Measurements from ENCODE around the gene CYYR1. TPM values are rescaled to one million over a fixed set of nuclear protein-coding genes. Genes with fewer than 3 reads are reported as not detected.

The CYYR1 gene
- total RNA-seq, 1 experiment from 2014 or later = 13.6 TPM

GRCh38 chr21:26563856-26564503, 9.1 kb downstream of the CYYR1 start:
- peaks cover 0 to 5% of the 10 kb centered on the region in 2 experiments; a peak in 2 of 4 replicates for H3K4me1 Mint-ChIP-seq
- H3T11ph ChIP-seq (ENCODE audit: low read length) = no peak overlapping the region
- H3K27me3 ChIP-seq (ENCODE audit: insufficient read depth, low read length) = no peaks in the 10 kb centered on the region
- no peaks in the 10 kb centered on the region for H3K4me1 ChIP-seq (ENCODE audit: insufficient read depth, low read length)
- no peak overlapping the region for H2BK12ac ChIP-seq (ENCODE audit: insufficient read length, low read depth, low read length)
- no peak overlapping the region for H2BK120ac ChIP-seq (ENCODE audit: low read depth, low read length, poor library complexity, severe bottlenecking)
- no peaks in the 10 kb centered on the region for H3K23me2 ChIP-seq (ENCODE audit: insufficient read length, low read depth, low read length, poor library complexity, severe bottlenecking)
- no peaks in the 10 kb centered on the region for H3K9me3 ChIP-seq (ENCODE audit: control insufficient read depth, low read depth, low read length)
- H3K27me3 Mint-ChIP-seq (ENCODE audit: low read depth) = no peaks in the 10 kb centered on the region
- no peak overlapping the region for H3K27ac Mint-ChIP-seq
- H2BK5ac ChIP-seq (ENCODE audit: insufficient read length, low read length) = no peak overlapping the region
- no peak overlapping the region for H2AK5ac ChIP-seq (ENCODE audit: insufficient read length, low read length)
- no CpG with 5 or more reads among the region's 5 CpGs for WGBS (ENCODE audit: extremely low coverage, insufficient read length, low lambda C conversion rate)
- no peak overlapping the region for H2AFZ ChIP-seq (ENCODE audit: low read length)
- H3K36me3 Mint-ChIP-seq (ENCODE audit: insufficient read depth in 1 of 3, low read depth in 3 of 3) = peaks cover 18 to 35% (median 24%) of the 10 kb centered on the region in 3 experiments
- H3K4me2 ChIP-seq (ENCODE audit: insufficient read depth, insufficient read length, low read length) = no peak overlapping the region
- no peak overlapping the region for H3K18ac ChIP-seq (ENCODE audit: insufficient read length, low read depth, low read length)
- no peak overlapping the region for H2BK20ac ChIP-seq (ENCODE audit: low read depth, low read length, poor library complexity, severe bottlenecking)
- no peak for TF ChIP-seq CTCF (conservative IDR thresholded peaks at IDR 0.05)
- no peak overlapping the region for H3K4ac ChIP-seq (ENCODE audit: low read depth, low read length)
- no peak overlapping the region for H4K5ac ChIP-seq (ENCODE audit: insufficient read length, low read depth, low read length)
- H3K56ac ChIP-seq (ENCODE audit: insufficient read length, low read depth, low read length) = no peak overlapping the region
- no peak overlapping the region for H3K23ac ChIP-seq (ENCODE audit: insufficient read length, low read depth, low read length)
- H4K8ac ChIP-seq (replicated peaks; ENCODE audit: insufficient read length, low read depth, low read length) = no peak overlapping the region
- H3K79me1 ChIP-seq (ENCODE audit: insufficient read depth, low read depth, low read length, poor library complexity, severe bottlenecking) = no peaks in the 10 kb centered on the region
- DNase-seq = no peak
- no peak overlapping the region for H2BK15ac ChIP-seq (ENCODE audit: low read depth, low read length)
- H4K20me1 ChIP-seq (ENCODE audit: control insufficient read depth, insufficient read depth, insufficient read length) = no peaks in the 10 kb centered on the region
- H3K4me3 Mint-ChIP-seq = no peak overlapping the region
- H3K27ac ChIP-seq (ENCODE audit: insufficient read length, low read depth, low read length) = no peak overlapping the region
- H3K14ac ChIP-seq (ENCODE audit: insufficient read depth, low read length) = no peak overlapping the region
- H4K91ac ChIP-seq (ENCODE audit: insufficient read length, low read depth, low read length) = no peak overlapping the region
- H3K79me2 ChIP-seq (ENCODE audit: insufficient read depth, low read length) = 0 out of 2 replicates have a peak, but pooled peaks cover 2% of the 10 kb centered on the region
- H3K9ac ChIP-seq (ENCODE audit: extremely low read depth, insufficient read length, low read length) = no peak overlapping the region
- 0 out of 5 replicates have a peak, but pooled peaks cover 0 to under 1% of the 10 kb centered on the region in 2 experiments for H3K9me3 Mint-ChIP-seq
